ENCODE measurements around the gene TMEM14C. TPM values are rescaled to one million over a fixed set of nuclear protein-coding genes. Genes with fewer than 3 reads are reported as not detected.

TMEM14C gene
- 144 TPM for polyA plus RNA-seq
- long read RNA-seq, donor 1, transcript TMEM14C-201 (6 exons, 1,113 nt) = major isoform, 54 of 72 reads
- long read RNA-seq, donor 1, partial matches to known transcripts = 14 of 72 reads
- long read RNA-seq, donor 1, other reads (novel, unspliced or antisense) = 0 of 72 reads
- long read RNA-seq, donor 2, transcript TMEM14C-201 (6 exons, 1,113 nt) = major isoform, 120 of 143 reads
- long read RNA-seq, donor 2, partial matches to known transcripts = 19 of 143 reads
- long read RNA-seq, donor 2, other reads (novel, unspliced or antisense) = 0 of 143 reads
- long read RNA-seq, donor 3, transcript TMEM14C-201 (6 exons, 1,113 nt) = major isoform, 157 of 188 reads
- long read RNA-seq, donor 3, partial matches to known transcripts = 27 of 188 reads
- long read RNA-seq, donor 3, other reads (novel, unspliced or antisense) = 0 of 188 reads
- long read RNA-seq, donor 4, transcript TMEM14C-201 (6 exons, 1,113 nt) = major isoform, 11 of 13 reads
- long read RNA-seq, donor 4, partial matches to known transcripts = 0 of 13 reads
- long read RNA-seq, donor 4, other reads (novel, unspliced or antisense) = 0 of 13 reads
- long read RNA-seq, donor 5, transcript TMEM14C-201 (6 exons, 1,113 nt) = major isoform, 60 of 69 reads
- long read RNA-seq, donor 5, partial matches to known transcripts = 5 of 69 reads
- long read RNA-seq, donor 5, other reads (novel, unspliced or antisense) = 0 of 69 reads
- long read RNA-seq, donor 6, transcript TMEM14C-201 (6 exons, 1,113 nt) = major isoform, 76 of 91 reads
- long read RNA-seq, donor 6, partial matches to known transcripts = 11 of 91 reads
- long read RNA-seq, donor 6, other reads (novel, unspliced or antisense) = 0 of 91 reads
- long read RNA-seq, donor 7, transcript TMEM14C-201 (6 exons, 1,113 nt) = major isoform, 41 of 43 reads
- long read RNA-seq, donor 7, partial matches to known transcripts = 0 of 43 reads
- long read RNA-seq, donor 7, other reads (novel, unspliced or antisense) = 0 of 43 reads
- long read RNA-seq, donor 8, transcript TMEM14C-201 (6 exons, 1,113 nt) = major isoform, 142 of 158 reads
- long read RNA-seq, donor 8, partial matches to known transcripts = 12 of 158 reads
- long read RNA-seq, donor 8, other reads (novel, unspliced or antisense) = 0 of 158 reads
- long read RNA-seq, donor 9, transcript TMEM14C-201 (6 exons, 1,113 nt) = major isoform, 125 of 156 reads
- long read RNA-seq, donor 9, partial matches to known transcripts = 24 of 156 reads
- long read RNA-seq, donor 9, other reads (novel, unspliced or antisense) = 0 of 156 reads
- long read RNA-seq, donor 10, transcript TMEM14C-201 (6 exons, 1,113 nt) = major isoform, 114 of 127 reads
- long read RNA-seq, donor 10, partial matches to known transcripts = 10 of 127 reads
- long read RNA-seq, donor 10, other reads (novel, unspliced or antisense) = 0 of 127 reads
- long read RNA-seq, donor 11, transcript TMEM14C-205 (6 exons, 1,177 nt) = minor isoform, 5 of 84 reads
- long read RNA-seq, donor 11, transcript TMEM14C-201 (6 exons, 1,113 nt) = major isoform, 71 of 84 reads
- long read RNA-seq, donor 11, partial matches to known transcripts = 7 of 84 reads
- long read RNA-seq, donor 11, other reads (novel, unspliced or antisense) = 0 of 84 reads

DNA sequence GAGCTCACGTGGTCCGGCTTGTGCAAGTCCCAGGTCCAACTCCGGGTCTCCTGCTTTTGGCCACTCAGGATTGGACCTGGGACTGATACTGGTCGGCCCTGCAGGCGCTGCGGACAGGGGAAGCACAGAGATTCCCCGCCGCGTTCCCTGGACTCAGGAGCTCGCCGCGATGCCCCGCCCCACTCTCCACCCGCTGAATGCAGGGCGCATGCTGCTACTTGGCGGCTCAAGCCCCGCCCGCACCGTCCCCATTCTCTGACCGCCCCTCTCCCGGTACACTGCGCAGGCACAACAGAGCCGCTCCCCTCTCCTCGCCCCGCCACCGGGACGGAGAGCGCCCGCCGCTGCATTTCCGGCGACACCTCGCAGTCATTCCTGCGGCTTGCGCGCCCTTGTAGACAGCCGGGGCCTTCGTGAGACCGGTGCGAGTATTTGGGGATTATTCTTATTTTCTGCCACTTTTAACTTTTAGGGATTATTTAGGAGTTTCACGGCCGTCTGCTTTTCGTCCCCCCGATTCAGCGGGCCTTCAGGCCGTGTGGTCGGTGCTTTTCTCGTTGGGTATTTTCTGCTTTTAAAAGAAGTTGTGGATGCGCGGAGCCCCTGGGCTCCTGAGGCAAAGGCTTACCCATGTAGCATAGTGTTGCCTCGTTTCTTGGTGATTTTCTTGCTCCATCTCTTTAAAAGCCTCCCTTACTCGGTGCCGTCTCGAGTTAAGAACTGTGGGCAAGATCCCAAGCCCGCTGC is at the start of gene TMEM14C:
TMEM14C (plus strand) TSS at position 251 of the 747 bp plus-strand sequence. CDS start 1,544 bp downstream, outside the sequence.
- WGBS (ENCODE audit: insufficient coverage, low lambda C conversion rate) = 0% methylated on average over 5 of the region's 55 CpGs
- H3K27me3 ChIP-seq (ENCODE audit: control insufficient read depth, insufficient read depth, low read length) = no peaks in the 10 kb centered on the region
- H3K4me3 ChIP-seq (ENCODE audit: low read length) = peak within 1 kb of the TSS; percentile 81
- H3K9me3 ChIP-seq (ENCODE audit: control insufficient read depth, low read depth, low read length) = peaks cover 5% of the 10 kb centered on the region
- H3K36me3 ChIP-seq (ENCODE audit: control insufficient read depth, insufficient read depth, low read length) = peaks cover 26% of the 10 kb centered on the region
- peaks cover 19% of the 10 kb centered on the region for H3K4me1 ChIP-seq (ENCODE audit: control insufficient read depth, insufficient read depth, low read length)
- H3K27ac ChIP-seq (ENCODE audit: low read length) = peak within 1 kb of the TSS; percentile 94
- DNase-seq = peak; percentile 99 to 100

DNA sequence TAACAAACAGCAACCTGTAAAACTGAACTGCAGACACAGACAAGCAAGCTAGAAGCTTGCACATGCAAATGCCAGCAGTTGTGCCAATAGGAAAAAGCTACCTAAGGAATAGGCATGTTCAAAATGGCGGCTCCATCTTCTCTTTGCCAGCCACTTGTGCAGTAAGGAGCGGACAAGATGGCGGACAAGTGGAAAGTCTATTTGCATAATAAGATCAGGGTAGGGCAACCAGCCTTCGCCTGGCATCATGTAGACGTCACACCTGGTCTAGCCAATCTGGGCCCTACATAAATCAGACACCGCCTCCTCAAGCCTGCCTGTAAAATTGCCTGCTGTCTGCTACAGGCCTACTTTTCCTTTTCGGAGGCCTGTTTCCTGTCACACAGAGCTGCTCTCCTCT is 46.5 kb upstream of the TMEM14C start:
- no peak overlapping the region for H3K27ac ChIP-seq (ENCODE audit: low read length)
- 80% methylated on average over 1 of the region's 7 CpGs for WGBS (ENCODE audit: insufficient coverage, low lambda C conversion rate)
- no peak for DNase-seq

DNA sequence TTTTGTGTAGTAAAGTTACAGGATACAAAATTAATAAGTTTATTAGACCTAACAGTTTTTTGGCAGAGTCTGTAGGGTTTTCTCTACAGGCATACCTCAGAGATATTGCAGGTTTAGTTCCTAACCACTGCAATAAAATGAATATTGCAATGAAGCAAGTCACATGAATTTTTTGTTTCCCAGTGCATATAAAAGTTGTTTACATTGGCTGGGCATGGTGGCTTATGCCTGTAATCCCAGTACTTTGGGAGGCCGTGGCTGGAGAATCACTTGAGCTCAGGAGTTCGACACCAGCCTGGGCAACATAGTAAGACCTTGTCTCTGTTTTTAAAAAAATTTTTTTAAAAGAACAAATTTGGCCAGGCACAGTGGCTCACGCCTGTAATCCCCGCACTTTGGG is 44.4 kb upstream of the TMEM14C start:
- WGBS (ENCODE audit: insufficient coverage, low lambda C conversion rate) = no CpG with 5 or more reads among the region's 4 CpGs
- Histone ChIP-seq H3K36me3 (ENCODE audit: control insufficient read depth, insufficient read depth, low read length) (no peaks in the 10 kb centered on the region), H3K27me3 (ENCODE audit: control insufficient read depth, insufficient read depth, low read length) (no peaks in the 10 kb centered on the region), H3K4me1 (ENCODE audit: control insufficient read depth, insufficient read depth, low read length) (peaks cover 12% of the 10 kb centered on the region), H3K9me3 (ENCODE audit: control insufficient read depth, low read depth, low read length) (no peaks in the 10 kb centered on the region), H3K27ac (ENCODE audit: low read length) (no peak overlapping the region), H3K4me3 (ENCODE audit: low read length) (no peak overlapping the region)
- no peak for DNase-seq

More for the DNA sequence above, 46.5 kb upstream of the TMEM14C start:
- Histone ChIP-seq H3K36me3 (ENCODE audit: control insufficient read depth, insufficient read depth, low read length) (peaks cover 2% of the 10 kb centered on the region), H3K9me3 (ENCODE audit: control insufficient read depth, low read depth, low read length) (no peaks in the 10 kb centered on the region), H3K27me3 (ENCODE audit: control insufficient read depth, insufficient read depth, low read length) (no peaks in the 10 kb centered on the region), H3K4me1 (ENCODE audit: control insufficient read depth, insufficient read depth, low read length) (peaks cover 2% of the 10 kb centered on the region), H3K4me3 (ENCODE audit: low read length) (no peak overlapping the region)

DNA sequence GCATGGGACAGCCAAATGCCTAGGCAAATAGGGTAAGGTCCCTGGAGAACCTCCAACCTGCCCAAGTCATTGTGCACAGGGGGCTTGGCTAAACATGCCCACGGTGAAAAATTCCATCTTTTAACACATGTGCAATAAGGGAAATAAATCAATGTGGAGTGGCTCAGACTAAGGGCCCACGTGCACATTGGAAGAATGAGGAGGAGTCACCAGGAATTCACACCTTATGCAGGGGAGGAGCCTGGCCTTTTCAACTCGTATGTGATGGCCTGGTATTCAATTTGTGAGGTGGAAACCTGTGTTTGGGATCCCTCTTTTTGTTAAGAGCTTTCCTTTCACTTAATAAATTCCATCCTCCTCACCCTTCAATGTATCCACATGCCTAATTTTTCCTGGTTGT is 41.1 kb upstream of the TMEM14C start:
- H3K9me3 ChIP-seq (ENCODE audit: control insufficient read depth, low read depth, low read length) = no peaks in the 10 kb centered on the region
- H3K27ac ChIP-seq (ENCODE audit: low read length) = peak overlapping the region; percentile 52
- H3K27me3 ChIP-seq (ENCODE audit: control insufficient read depth, insufficient read depth, low read length) = no peaks in the 10 kb centered on the region
- no peak overlapping the region for H3K4me3 ChIP-seq (ENCODE audit: low read length)
- DNase-seq = no peak
- peaks cover 23% of the 10 kb centered on the region for H3K4me1 ChIP-seq (ENCODE audit: control insufficient read depth, insufficient read depth, low read length)
- peaks cover 3% of the 10 kb centered on the region for H3K36me3 ChIP-seq (ENCODE audit: control insufficient read depth, insufficient read depth, low read length)
- WGBS (ENCODE audit: insufficient coverage, low lambda C conversion rate) = no CpG with 5 or more reads among the region's 3 CpGs

DNA sequence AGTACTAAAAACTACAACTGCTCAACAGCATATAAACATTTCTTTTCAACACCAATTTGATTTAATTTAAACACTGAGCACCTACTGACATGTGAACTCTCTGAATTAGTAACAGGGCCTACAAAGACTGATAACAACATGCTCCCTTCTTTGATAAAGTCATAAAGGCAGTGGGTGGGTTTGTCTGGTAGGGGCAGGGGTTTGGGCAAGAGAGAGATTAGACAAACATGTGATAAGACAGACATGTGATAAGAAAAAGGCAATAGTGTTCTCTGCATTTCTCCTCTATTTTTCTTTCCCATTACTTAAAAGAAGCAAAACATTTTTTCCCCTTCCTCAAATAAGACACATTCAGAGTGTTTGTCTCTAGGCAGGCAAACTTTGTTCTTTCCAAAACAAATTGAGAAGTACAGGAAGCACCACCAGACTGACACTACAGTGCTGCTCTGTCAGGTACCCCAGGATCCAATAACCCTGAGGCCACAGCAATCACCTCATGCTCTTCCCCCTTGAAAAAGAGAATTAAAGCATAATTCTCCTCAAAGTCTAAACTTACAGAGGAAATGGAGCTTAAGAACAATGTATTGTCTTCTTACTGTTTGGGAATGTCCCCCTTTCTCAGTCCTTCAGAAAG is 40.4 kb upstream of the TMEM14C start:
- Histone ChIP-seq H3K27me3 (ENCODE audit: control insufficient read depth, insufficient read depth, low read length) (no peaks in the 10 kb centered on the region), H3K4me3 (ENCODE audit: low read length) (no peak overlapping the region), H3K9me3 (ENCODE audit: control insufficient read depth, low read depth, low read length) (no peaks in the 10 kb centered on the region), H3K4me1 (ENCODE audit: control insufficient read depth, insufficient read depth, low read length) (peaks cover 23% of the 10 kb centered on the region), H3K27ac (ENCODE audit: low read length) (peak overlapping the region; percentile 52), H3K36me3 (ENCODE audit: control insufficient read depth, insufficient read depth, low read length) (peaks cover 3% of the 10 kb centered on the region)
- DNase-seq = peak in 1 of 2 donors; percentile 23

DNA sequence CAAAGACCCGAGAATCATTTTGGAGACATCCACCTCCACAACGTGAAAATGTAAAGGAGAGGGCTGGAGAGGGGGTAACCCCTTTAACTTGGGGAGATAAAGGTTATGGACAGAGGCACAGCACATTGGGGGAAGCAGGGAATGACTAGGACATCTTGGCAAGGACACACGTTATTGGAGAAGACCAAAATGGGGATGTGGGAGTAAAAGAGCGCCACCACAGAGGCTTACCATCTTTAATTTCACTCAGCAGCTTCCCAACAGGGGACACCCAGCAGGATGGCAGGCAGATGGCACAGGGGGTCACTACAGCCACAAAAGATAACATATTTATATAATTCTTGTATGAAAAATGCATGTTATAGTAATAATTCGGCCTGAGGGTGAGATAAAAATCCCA is 38.3 kb upstream of the TMEM14C start:
- Histone ChIP-seq H3K36me3 (ENCODE audit: control insufficient read depth, insufficient read depth, low read length) (peaks cover 3% of the 10 kb centered on the region), H3K4me1 (ENCODE audit: control insufficient read depth, insufficient read depth, low read length) (peaks cover 30% of the 10 kb centered on the region), H3K27ac (ENCODE audit: low read length) (no peak overlapping the region), H3K27me3 (ENCODE audit: control insufficient read depth, insufficient read depth, low read length) (no peaks in the 10 kb centered on the region), H3K4me3 (ENCODE audit: low read length) (no peak overlapping the region), H3K9me3 (ENCODE audit: control insufficient read depth, low read depth, low read length) (no peaks in the 10 kb centered on the region)
- WGBS (ENCODE audit: insufficient coverage, low lambda C conversion rate) = 90% methylated on average over 3 of the region's 5 CpGs
- no peak for DNase-seq

DNA sequence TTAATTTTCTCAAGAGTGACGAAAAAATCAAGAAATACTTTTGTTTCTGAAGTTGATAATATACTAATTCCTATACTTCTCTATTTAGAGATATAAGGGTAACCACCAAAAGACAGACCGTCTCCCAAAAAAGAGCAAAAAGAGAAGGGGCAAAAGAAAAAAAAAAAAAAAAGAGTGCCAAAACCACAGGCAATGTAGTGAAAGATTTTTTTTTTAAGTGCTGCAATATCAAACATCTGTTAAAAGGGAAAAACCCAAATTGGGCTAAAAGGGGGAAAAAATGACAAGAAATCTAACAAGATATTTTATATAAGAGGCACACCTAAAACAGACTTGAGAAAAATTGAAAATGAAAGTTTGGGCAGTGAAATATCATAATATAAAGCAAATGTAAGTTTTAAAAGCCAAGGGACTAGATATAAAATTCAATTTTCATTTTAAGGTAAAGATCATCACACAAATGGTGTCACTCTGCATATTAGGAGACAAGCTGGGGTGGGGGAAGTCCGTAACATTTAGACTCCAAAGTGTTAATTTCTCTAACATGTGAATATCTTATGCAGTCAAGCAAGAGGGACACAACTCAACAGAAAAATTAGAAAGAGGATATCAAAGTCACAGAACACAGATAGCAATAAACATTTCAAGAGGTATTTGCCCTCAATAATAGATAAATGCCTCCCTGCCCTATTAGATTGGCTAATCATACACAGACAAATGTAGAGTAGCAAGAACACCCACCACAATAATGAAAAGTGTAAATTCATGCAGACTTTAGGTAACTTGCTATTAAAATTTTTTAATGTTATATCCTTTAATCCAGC is 37.6 kb upstream of the TMEM14C start:
- H3K9me3 ChIP-seq (ENCODE audit: control insufficient read depth, low read depth, low read length) = no peaks in the 10 kb centered on the region
- peaks cover 34% of the 10 kb centered on the region for H3K4me1 ChIP-seq (ENCODE audit: control insufficient read depth, insufficient read depth, low read length)
- H3K27me3 ChIP-seq (ENCODE audit: control insufficient read depth, insufficient read depth, low read length) = no peaks in the 10 kb centered on the region
- H3K36me3 ChIP-seq (ENCODE audit: control insufficient read depth, insufficient read depth, low read length) = peaks cover 3% of the 10 kb centered on the region
- 88% methylated on average over 3 of the region's 3 CpGs for WGBS (ENCODE audit: insufficient coverage, low lambda C conversion rate)
- DNase-seq = no peak
- no peak overlapping the region for H3K4me3 ChIP-seq (ENCODE audit: low read length)
- no peak overlapping the region for H3K27ac ChIP-seq (ENCODE audit: low read length)

DNA sequence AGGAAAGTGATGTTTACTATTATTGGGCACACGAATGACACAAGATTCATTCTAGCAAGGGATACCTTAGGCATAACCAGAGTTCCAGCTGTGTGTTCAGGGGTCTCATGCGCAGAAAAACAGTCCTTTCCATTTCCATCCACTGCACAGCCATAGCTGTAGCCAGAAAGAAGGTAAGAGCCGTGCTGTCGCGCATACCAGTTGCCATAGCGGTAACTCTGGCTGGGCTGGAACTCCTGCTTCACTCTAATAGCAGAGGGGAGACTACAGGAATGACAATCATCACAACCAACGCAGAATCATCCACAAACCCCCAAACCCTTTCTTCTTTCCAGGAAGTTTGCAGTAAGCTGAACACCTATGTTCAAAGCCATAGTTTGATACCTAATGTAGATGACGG is 36.0 kb upstream of the TMEM14C start:
- peaks cover 29% of the 10 kb centered on the region for H3K4me1 ChIP-seq (ENCODE audit: control insufficient read depth, insufficient read depth, low read length)
- peaks cover 3% of the 10 kb centered on the region for H3K36me3 ChIP-seq (ENCODE audit: control insufficient read depth, insufficient read depth, low read length)
- H3K9me3 ChIP-seq (ENCODE audit: control insufficient read depth, low read depth, low read length) = no peaks in the 10 kb centered on the region
- no peak overlapping the region for H3K27ac ChIP-seq (ENCODE audit: low read length)
- peak in 1 of 2 donors; percentile 43 for DNase-seq
- no peaks in the 10 kb centered on the region for H3K27me3 ChIP-seq (ENCODE audit: control insufficient read depth, insufficient read depth, low read length)
- WGBS (ENCODE audit: insufficient coverage, low lambda C conversion rate) = no CpG with 5 or more reads among the region's 8 CpGs
- H3K4me3 ChIP-seq (ENCODE audit: low read length) = peak overlapping the region; percentile 27
